WERI-Rb-1 (cell line): ENCODE measurements around the gene TTLL1.

Source experiments
- DNase-seq: peaks from one replicate; pipeline ENCODE4 v3.0.0-alpha.2; 2020
- H3K27ac ChIP-seq: fragments of 250-450 bp; sonication (Bioruptor Pico); 2 replicates; pipeline ENCODE4 v1.5.1; 2020; ENCODE audit warnings: mild to moderate bottlenecking, moderate library complexity
- H3K27me3 ChIP-seq: fragments of 250-450 bp; sonication (Bioruptor Pico); 2 replicates; pipeline ENCODE4 v1.5.1; 2021; ENCODE audit warnings: mild to moderate bottlenecking, low read depth, moderate library complexity; ENCODE audit not compliant: insufficient read depth, severe bottlenecking
- H3K36me3 ChIP-seq: fragments of 250-450 bp; sonication (Bioruptor Pico); 2 replicates; pipeline ENCODE4 v1.5.1; 2020; ENCODE audit warnings: mild to moderate bottlenecking, moderate library complexity
- H3K4me3 ChIP-seq: 2 replicates; pipeline ENCODE4 v1.5.1; 2011; ENCODE audit warnings: low read depth, mild to moderate bottlenecking, control low read depth, low read length
- H3K9me3 ChIP-seq: fragments of 250-450 bp; sonication (Bioruptor Pico); 2 replicates; pipeline ENCODE4 v1.5.1; 2021; ENCODE audit warnings: mild to moderate bottlenecking, moderate library complexity; ENCODE audit not compliant: severe bottlenecking
- TF ChIP-seq, protein P1 (sequence below): IDR thresholded peaks from 2 replicates; pipeline ENCODE4 v1.5.1; 2011; ENCODE audit warnings: low read depth, mild to moderate bottlenecking, control low read depth, inconsistent platforms, low read length

TTLL1 gene

GRCh38 chr22:43126501-43127165 lies 37.4 kb upstream of the TTLL1 start:
- Histone ChIP-seq H3K27ac (no peak overlapping the region), H3K36me3 (peaks cover 9% of the 10 kb centered on the region), H3K27me3 (no peaks in the 10 kb centered on the region), H3K9me3 (no peaks in the 10 kb centered on the region), H3K4me3 (no peak overlapping the region)
- TF ChIP-seq, protein P1, sequence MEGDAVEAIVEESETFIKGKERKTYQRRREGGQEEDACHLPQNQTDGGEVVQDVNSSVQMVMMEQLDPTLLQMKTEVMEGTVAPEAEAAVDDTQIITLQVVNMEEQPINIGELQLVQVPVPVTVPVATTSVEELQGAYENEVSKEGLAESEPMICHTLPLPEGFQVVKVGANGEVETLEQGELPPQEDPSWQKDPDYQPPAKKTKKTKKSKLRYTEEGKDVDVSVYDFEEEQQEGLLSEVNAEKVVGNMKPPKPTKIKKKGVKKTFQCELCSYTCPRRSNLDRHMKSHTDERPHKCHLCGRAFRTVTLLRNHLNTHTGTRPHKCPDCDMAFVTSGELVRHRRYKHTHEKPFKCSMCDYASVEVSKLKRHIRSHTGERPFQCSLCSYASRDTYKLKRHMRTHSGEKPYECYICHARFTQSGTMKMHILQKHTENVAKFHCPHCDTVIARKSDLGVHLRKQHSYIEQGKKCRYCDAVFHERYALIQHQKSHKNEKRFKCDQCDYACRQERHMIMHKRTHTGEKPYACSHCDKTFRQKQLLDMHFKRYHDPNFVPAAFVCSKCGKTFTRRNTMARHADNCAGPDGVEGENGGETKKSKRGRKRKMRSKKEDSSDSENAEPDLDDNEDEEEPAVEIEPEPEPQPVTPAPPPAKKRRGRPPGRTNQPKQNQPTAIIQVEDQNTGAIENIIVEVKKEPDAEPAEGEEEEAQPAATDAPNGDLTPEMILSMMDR: no peak
- no peak for DNase-seq

DNA sequence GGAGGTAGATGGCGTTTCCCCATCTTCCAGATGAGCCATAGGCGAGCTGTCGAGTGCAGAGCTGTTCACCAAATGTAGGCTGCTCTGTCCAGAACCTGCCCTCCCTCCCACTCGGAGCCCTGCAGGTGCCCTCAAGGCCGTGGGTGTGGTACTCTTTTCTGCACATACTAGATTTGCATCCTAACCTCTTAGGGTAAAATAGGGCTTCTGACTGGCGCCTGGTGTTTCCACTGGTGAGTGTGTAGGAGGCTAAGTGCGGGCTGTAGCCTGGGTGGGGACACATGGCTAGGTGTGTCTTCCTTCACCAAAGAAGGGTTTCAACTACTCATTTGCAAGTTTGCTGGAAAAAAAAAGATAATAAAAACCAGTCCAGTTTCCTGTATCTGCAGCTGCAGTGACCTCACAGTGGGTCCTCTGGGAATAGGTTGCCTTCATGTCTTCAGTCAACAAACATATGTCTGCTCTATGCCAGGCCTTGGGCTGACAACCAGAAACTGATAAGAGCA lies 29.8 kb upstream of the TTLL1 start:
- Histone ChIP-seq H3K9me3 (no peaks in the 10 kb centered on the region), H3K4me3 (no peak overlapping the region), H3K27ac (no peak overlapping the region), H3K36me3 (no peaks in the 10 kb centered on the region), H3K27me3 (no peaks in the 10 kb centered on the region)
- DNase-seq: no peak
- TF ChIP-seq, protein P1: no peak

- Histone ChIP-seq H3K27ac (no peak overlapping the region), H3K27me3 (no peaks in the 10 kb centered on the region), H3K36me3 (no peaks in the 10 kb centered on the region), H3K9me3 (no peaks in the 10 kb centered on the region), H3K4me3 (no peak overlapping the region)
- DNase-seq: no peak
- TF ChIP-seq, protein P1: no peak
Observed at GRCh38 chr22:43118024-43118849, 29.0 kb upstream of the TTLL1 start.

DNA sequence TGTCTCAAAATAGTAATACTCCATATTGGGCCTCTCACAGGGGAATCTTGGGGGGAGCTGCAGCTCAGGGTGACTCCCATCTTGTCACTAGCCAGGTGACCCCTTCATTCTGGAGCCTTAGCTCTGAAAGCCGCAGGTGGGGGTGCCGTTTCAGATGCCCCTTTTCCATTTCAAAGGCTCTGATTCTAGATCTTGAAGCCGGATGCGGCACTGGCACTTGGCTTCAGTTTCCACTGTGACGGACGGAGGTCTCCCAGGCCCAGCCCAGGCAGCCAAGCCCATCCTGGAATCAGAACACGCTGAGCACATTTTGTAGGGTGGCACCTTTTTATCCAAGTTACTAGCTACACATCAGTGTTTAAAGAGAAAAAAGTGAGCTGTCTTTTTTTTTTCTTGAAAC lies 27.7 kb upstream of the TTLL1 start:
- H3K4me3 ChIP-seq: no peak overlapping the region
- no peaks in the 10 kb centered on the region for H3K27me3 ChIP-seq
- H3K9me3 ChIP-seq: no peaks in the 10 kb centered on the region
- no peaks in the 10 kb centered on the region for H3K36me3 ChIP-seq
- H3K27ac ChIP-seq: no peak overlapping the region
- DNase-seq: no peak
- TF ChIP-seq, protein P1: no peak

GRCh38 chr22:43114958-43115357 lies 25.8 kb upstream of the TTLL1 start:
- TF ChIP-seq, protein P1: no peak
- no peak overlapping the region for H3K4me3 ChIP-seq
- H3K9me3 ChIP-seq: no peaks in the 10 kb centered on the region
- H3K27ac ChIP-seq: no peak overlapping the region
- DNase-seq: no peak
- H3K36me3 ChIP-seq: no peaks in the 10 kb centered on the region
- H3K27me3 ChIP-seq: peaks cover 9% of the 10 kb centered on the region
